HEK293 (cell line): ENCODE data around the gene PDXK.

Experiments used
- CTCF ChIA-PET: fragments of 350-600 bp; formaldehyde crosslinking; extraction: SDS; loops from one replicate; lab custom pipeline; 2021; ENCODE audit warnings: antibody characterized with exemption; lab: Yijun Ruan, JAX
- POLR2A ChIA-PET: fragments of 300-600 bp; formaldehyde crosslinking; extraction: SDS; loops from one replicate; lab custom pipeline; 2020; ENCODE audit warnings: antibody characterized with exemption, inconsistent platforms; lab: Yijun Ruan, JAX
- H3K27ac ChIP-seq: fragments of 200-500 bp; sonication (Bioruptor generic); 2 replicates; pipeline ENCODE4 v1.5.1; 2014; ENCODE audit warnings: low read depth, low read length, control low read depth, inconsistent platforms; ENCODE audit errors: extremely low read depth
- H3K36me3 ChIP-seq, 2 experiments: fragments of 200-500 bp in 1 of 2; sonication (Bioruptor generic) in 1 of 2; 1 replicate in 1 of 2; 2 replicates in 1 of 2; pipeline ENCODE4 v1.5.1; 2014 to 2017; ENCODE audit warnings: inconsistent platforms in 2 of 2, low read length in 2 of 2; ENCODE audit not compliant: control insufficient read depth in 2 of 2, insufficient read depth in 1 of 2
- H3K4me1 ChIP-seq: fragments of 200-500 bp; sonication (Bioruptor generic); 2 replicates; pipeline ENCODE4 v1.5.1; 2014; ENCODE audit warnings: mild to moderate bottlenecking, low read length, inconsistent platforms; ENCODE audit not compliant: control insufficient read depth, insufficient read depth
- H3K4me3 ChIP-seq: 2 replicates; pipeline ENCODE4 v1.5.1; 2011; ENCODE audit warnings: low read depth, mild to moderate bottlenecking, control low read depth, low read length, moderate library complexity
- H3K9me3 ChIP-seq: fragments of 200-500 bp; sonication (Bioruptor generic); 2 replicates; pipeline ENCODE4 v1.5.1; 2014; ENCODE audit warnings: low read depth, low read length, inconsistent platforms; ENCODE audit not compliant: control insufficient read depth, insufficient read depth
- GFI1B ChIP-seq: fragments of 450-650 bp; formaldehyde crosslinking; IDR thresholded peaks from 2 replicates; pipeline ENCODE4 v1.5.1; 2016; ENCODE audit warnings: missing biosample characterization, missing genetic modification characterization
- KLF7 ChIP-seq: fragments of 450-650 bp; formaldehyde crosslinking; IDR thresholded peaks from 2 replicates; pipeline ENCODE4 v1.5.1; 2016; ENCODE audit warnings: missing biosample characterization, missing genetic modification characterization, borderline replicate concordance
- MEIS1 ChIP-seq: sonication (generic); formaldehyde crosslinking; IDR thresholded peaks from 2 replicates; pipeline ENCODE4 v1.8.1; 2022; ENCODE audit warnings: missing genetic modification reagents, mild to moderate bottlenecking, borderline replicate concordance
- RBAK ChIP-seq: fragments of 450-650 bp; formaldehyde crosslinking; IDR thresholded peaks from 2 replicates; pipeline ENCODE4 v1.5.1; 2016; ENCODE audit warnings: missing biosample characterization, missing genetic modification characterization
- ZBTB20 ChIP-seq: fragments of 450-650 bp; formaldehyde crosslinking; IDR thresholded peaks from 2 replicates; pipeline ENCODE4 v1.5.1; 2016; ENCODE audit warnings: missing biosample characterization, missing genetic modification characterization
- ZIC2 ChIP-seq: fragments of 450-650 bp; formaldehyde crosslinking; IDR thresholded peaks from 2 replicates; pipeline ENCODE4 v1.5.1; 2016; ENCODE audit warnings: missing biosample characterization, missing genetic modification characterization
- ZNF10 ChIP-seq: fragments of 450-650 bp; formaldehyde crosslinking; IDR thresholded peaks from 2 replicates; pipeline ENCODE4 v1.5.1; 2017; ENCODE audit warnings: missing biosample characterization, missing genetic modification characterization
- ZNF133 ChIP-seq: fragments of 450-650 bp; formaldehyde crosslinking; IDR thresholded peaks from 2 replicates; pipeline ENCODE4 v1.5.1; 2016; ENCODE audit warnings: missing biosample characterization, missing genetic modification characterization
- ZNF394 ChIP-seq: fragments of 450-650 bp; formaldehyde crosslinking; IDR thresholded peaks from 2 replicates; pipeline ENCODE4 v1.5.1; 2016; ENCODE audit warnings: missing biosample characterization, missing genetic modification characterization, mild to moderate bottlenecking, moderate library complexity, borderline replicate concordance
- ZNF626 ChIP-seq: fragments of 450-650 bp; sonication (Bioruptor Pico); formaldehyde crosslinking; IDR thresholded peaks from 2 replicates; pipeline ENCODE4 v1.5.1; 2018; ENCODE audit warnings: missing biosample characterization, missing genetic modification characterization, inconsistent platforms
- ZNF670 ChIP-seq: fragments of 450-650 bp; formaldehyde crosslinking; IDR thresholded peaks from 2 replicates; pipeline ENCODE4 v1.5.1; 2016; ENCODE audit warnings: missing biosample characterization, missing genetic modification characterization, low read depth
- ZNF76 ChIP-seq: fragments of 450-650 bp; formaldehyde crosslinking; IDR thresholded peaks from 2 replicates; pipeline ENCODE4; 2016; ENCODE audit warnings: low read depth, missing biosample characterization, missing genetic modification characterization, borderline replicate concordance
- ZNF791 ChIP-seq: fragments of 450-650 bp; formaldehyde crosslinking; IDR thresholded peaks from 2 replicates; pipeline ENCODE4 v1.5.1; 2016; ENCODE audit warnings: missing biosample characterization, missing genetic modification characterization
- ZSCAN16 ChIP-seq: fragments of 450-650 bp; formaldehyde crosslinking; IDR thresholded peaks from 2 replicates; pipeline ENCODE4 v1.5.1; 2016; ENCODE audit warnings: missing biosample characterization, missing genetic modification characterization
- TF ChIP-seq, protein P1 (sequence below): fragments of 450-650 bp; IDR thresholded peaks from 2 replicates; pipeline ENCODE4 v1.5.1; 2018; ENCODE audit warnings: missing biosample characterization, missing genetic modification characterization
- TF ChIP-seq, protein P2 (sequence below): fragments of 450-650 bp; formaldehyde crosslinking; IDR thresholded peaks from 2 replicates; pipeline ENCODE4 v1.5.1; 2016; ENCODE audit warnings: missing biosample characterization, missing genetic modification characterization
- TF ChIP-seq, protein P3 (sequence below): fragments of 450-650 bp; formaldehyde crosslinking; IDR thresholded peaks from 2 replicates; pipeline ENCODE4 v1.5.1; 2016; ENCODE audit warnings: missing biosample characterization, missing genetic modification characterization, borderline replicate concordance
- TF ChIP-seq, protein P4 (sequence below): fragments of 450-650 bp; formaldehyde crosslinking; IDR thresholded peaks from 2 replicates; pipeline ENCODE4 v1.5.1; 2016; ENCODE audit warnings: missing biosample characterization, missing genetic modification characterization
- TF ChIP-seq, protein P5 (sequence below): fragments of 450-650 bp; formaldehyde crosslinking; IDR thresholded peaks from 2 replicates; pipeline ENCODE4 v1.5.1; 2016; ENCODE audit warnings: missing biosample characterization, missing genetic modification characterization

The PDXK gene

DNA sequence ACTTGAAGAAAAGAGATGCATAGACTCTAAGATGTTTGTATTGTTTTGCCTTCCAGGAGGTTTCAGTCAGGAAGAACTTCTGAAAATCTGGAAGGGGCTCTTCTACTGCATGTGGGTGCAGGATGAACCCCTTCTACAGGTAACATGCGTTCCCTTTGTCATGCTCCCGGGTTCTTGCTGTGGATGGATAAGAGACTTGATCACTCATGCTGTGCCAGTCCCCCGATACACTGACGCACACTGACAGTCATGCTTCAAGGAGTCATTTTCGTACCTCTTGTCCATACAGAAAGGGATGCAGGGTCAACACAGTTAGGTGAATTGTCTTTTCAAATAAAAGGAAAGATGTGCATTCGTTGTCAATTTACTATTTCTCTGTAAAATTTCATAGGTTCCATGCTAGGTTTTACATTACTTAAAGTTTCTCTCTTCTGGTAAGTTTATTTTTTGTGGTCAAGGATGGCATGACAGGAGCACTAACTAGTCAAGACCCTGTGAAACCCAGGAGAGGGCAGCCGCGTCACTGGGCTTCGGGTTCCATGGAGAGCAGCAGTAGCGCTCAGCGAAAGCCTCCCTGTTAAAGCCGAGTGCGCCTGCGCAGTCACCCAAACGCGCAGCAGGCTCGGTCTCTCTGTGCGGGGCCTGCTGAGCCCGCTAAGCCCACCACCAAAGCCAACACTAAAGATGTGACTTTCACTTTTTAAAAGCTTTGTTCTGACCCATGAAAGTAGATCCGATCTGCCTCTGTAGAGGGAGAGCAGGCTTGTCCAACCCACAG is 48.9 kb upstream of the PDXK start (continued):
- TF ChIP-seq, protein P1, sequence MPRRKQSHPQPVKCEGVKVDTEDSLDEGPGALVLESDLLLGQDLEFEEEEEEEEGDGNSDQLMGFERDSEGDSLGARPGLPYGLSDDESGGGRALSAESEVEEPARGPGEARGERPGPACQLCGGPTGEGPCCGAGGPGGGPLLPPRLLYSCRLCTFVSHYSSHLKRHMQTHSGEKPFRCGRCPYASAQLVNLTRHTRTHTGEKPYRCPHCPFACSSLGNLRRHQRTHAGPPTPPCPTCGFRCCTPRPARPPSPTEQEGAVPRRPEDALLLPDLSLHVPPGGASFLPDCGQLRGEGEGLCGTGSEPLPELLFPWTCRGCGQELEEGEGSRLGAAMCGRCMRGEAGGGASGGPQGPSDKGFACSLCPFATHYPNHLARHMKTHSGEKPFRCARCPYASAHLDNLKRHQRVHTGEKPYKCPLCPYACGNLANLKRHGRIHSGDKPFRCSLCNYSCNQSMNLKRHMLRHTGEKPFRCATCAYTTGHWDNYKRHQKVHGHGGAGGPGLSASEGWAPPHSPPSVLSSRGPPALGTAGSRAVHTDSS (tag by site-specific recombination) = no peak
- TF ChIP-seq, protein P2, sequence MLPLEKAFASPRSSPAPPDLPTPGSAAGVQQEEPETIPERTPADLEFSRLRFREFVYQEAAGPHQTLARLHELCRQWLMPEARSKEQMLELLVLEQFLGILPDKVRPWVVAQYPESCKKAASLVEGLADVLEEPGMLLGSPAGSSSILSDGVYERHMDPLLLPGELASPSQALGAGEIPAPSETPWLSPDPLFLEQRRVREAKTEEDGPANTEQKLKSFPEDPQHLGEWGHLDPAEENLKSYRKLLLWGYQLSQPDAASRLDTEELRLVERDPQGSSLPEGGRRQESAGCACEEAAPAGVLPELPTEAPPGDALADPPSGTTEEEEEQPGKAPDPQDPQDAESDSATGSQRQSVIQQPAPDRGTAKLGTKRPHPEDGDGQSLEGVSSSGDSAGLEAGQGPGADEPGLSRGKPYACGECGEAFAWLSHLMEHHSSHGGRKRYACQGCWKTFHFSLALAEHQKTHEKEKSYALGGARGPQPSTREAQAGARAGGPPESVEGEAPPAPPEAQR = no peak
- TF ChIP-seq, protein P3, sequence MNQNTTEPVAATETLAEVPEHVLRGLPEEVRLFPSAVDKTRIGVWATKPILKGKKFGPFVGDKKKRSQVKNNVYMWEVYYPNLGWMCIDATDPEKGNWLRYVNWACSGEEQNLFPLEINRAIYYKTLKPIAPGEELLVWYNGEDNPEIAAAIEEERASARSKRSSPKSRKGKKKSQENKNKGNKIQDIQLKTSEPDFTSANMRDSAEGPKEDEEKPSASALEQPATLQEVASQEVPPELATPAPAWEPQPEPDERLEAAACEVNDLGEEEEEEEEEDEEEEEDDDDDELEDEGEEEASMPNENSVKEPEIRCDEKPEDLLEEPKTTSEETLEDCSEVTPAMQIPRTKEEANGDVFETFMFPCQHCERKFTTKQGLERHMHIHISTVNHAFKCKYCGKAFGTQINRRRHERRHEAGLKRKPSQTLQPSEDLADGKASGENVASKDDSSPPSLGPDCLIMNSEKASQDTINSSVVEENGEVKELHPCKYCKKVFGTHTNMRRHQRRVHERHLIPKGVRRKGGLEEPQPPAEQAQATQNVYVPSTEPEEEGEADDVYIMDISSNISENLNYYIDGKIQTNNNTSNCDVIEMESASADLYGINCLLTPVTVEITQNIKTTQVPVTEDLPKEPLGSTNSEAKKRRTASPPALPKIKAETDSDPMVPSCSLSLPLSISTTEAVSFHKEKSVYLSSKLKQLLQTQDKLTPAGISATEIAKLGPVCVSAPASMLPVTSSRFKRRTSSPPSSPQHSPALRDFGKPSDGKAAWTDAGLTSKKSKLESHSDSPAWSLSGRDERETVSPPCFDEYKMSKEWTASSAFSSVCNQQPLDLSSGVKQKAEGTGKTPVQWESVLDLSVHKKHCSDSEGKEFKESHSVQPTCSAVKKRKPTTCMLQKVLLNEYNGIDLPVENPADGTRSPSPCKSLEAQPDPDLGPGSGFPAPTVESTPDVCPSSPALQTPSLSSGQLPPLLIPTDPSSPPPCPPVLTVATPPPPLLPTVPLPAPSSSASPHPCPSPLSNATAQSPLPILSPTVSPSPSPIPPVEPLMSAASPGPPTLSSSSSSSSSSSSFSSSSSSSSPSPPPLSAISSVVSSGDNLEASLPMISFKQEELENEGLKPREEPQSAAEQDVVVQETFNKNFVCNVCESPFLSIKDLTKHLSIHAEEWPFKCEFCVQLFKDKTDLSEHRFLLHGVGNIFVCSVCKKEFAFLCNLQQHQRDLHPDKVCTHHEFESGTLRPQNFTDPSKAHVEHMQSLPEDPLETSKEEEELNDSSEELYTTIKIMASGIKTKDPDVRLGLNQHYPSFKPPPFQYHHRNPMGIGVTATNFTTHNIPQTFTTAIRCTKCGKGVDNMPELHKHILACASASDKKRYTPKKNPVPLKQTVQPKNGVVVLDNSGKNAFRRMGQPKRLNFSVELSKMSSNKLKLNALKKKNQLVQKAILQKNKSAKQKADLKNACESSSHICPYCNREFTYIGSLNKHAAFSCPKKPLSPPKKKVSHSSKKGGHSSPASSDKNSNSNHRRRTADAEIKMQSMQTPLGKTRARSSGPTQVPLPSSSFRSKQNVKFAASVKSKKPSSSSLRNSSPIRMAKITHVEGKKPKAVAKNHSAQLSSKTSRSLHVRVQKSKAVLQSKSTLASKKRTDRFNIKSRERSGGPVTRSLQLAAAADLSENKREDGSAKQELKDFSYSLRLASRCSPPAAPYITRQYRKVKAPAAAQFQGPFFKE (tag by site-specific recombination) = no peak
- no peak for TF ChIP-seq ZNF626
- no peak for TF ChIP-seq ZSCAN16 (tag by site-specific recombination)
- TF ChIP-seq ZNF76 = no peak
- TF ChIP-seq GFI1B (tag by site-specific recombination) = no peak
- TF ChIP-seq, all 188 proteins: peak for 0

DNA sequence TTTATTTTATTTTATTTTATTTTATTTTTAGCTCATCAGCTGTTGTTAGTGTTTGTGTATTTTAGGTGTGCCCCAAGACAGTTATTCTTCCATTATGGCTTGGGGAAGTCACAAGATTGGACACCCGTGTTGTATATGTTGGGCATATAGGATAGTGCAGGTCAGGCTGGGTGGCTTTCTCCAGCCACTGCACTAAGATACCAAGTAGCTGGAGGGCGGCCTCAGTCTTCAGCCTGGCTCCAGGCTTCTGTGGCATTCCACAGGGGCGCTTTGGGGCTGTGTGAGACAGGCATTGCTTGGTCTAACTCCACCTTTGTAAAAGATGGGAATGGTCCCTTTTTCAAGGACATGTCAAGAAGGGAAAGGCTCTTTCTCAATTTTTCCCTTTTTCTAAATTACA is 43.1 kb upstream of the PDXK start:
- CTCF ChIA-PET = interaction anchor here (0.7 to 1.4 kb wide), 5 partner anchors 17 to 297 kb away, joined by 3 to 4 read pairs (median 3); no protein-coding TSS in a partner anchor
- no peak overlapping the region for H3K4me3 ChIP-seq
- no peak overlapping the region for H3K27ac ChIP-seq
- H3K4me1 ChIP-seq = no peaks in the 10 kb centered on the region
- no peaks in the 10 kb centered on the region for H3K9me3 ChIP-seq
- POLR2A ChIA-PET = no interaction called here
- peaks cover 81 to 89% of the 10 kb centered on the region in 2 experiments for H3K36me3 ChIP-seq
- TF ChIP-seq ZIC2 (tag by site-specific recombination) (no peak), RBAK (tag by site-specific recombination) (no peak), ZNF10 (tag by site-specific recombination) (no peak), MEIS1 (CRISPR knock-in tag) (no peak), ZNF791 (tag by site-specific recombination) (no peak)
- TF ChIP-seq, all 188 proteins: peak for 0

DNA sequence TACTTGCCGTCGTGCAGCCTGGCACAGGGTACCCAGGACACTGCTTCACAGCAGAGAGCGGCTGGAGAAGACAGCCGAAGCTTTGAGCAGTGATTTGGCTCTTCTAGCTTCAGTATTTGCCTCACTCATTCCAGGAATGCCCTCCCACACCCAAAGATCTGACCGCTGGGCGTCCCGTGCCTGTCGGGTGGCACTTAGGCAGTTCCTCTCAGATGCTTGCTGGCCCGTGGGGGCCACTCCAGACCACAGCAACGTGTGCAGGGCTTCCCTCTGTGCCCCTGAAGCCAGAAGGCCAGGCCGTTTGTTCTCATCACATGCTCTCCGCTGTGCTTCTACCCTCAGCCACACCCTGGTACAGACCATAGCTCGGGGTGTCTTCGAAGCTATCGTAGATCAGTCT is 42.5 kb upstream of the PDXK start:
- Histone ChIP-seq H3K36me3 (peaks cover 81 to 87% of the 10 kb centered on the region in 2 experiments), H3K27ac (no peak overlapping the region), H3K4me3 (no peak overlapping the region), H3K9me3 (no peaks in the 10 kb centered on the region), H3K4me1 (no peaks in the 10 kb centered on the region)
- ChIA-PET CTCF (interaction anchor here (0.7 to 1.3 kb wide), 4 partner anchors 16 to 296 kb away, joined by 3 to 4 read pairs (median 4); no protein-coding TSS in a partner anchor), POLR2A (interaction anchor here (0.9 kb wide), 1 partner anchor 52 kb away, joined by 3 read pairs; no protein-coding TSS in a partner anchor)
- TF ChIP-seq ZNF394 (tag by site-specific recombination) (no peak), ZNF670 (tag by site-specific recombination) (no peak), KLF7 (tag by site-specific recombination) (no peak), ZNF133 (tag by site-specific recombination) (no peak), ZBTB20 (tag by site-specific recombination) (no peak)
- TF ChIP-seq, protein P4, sequence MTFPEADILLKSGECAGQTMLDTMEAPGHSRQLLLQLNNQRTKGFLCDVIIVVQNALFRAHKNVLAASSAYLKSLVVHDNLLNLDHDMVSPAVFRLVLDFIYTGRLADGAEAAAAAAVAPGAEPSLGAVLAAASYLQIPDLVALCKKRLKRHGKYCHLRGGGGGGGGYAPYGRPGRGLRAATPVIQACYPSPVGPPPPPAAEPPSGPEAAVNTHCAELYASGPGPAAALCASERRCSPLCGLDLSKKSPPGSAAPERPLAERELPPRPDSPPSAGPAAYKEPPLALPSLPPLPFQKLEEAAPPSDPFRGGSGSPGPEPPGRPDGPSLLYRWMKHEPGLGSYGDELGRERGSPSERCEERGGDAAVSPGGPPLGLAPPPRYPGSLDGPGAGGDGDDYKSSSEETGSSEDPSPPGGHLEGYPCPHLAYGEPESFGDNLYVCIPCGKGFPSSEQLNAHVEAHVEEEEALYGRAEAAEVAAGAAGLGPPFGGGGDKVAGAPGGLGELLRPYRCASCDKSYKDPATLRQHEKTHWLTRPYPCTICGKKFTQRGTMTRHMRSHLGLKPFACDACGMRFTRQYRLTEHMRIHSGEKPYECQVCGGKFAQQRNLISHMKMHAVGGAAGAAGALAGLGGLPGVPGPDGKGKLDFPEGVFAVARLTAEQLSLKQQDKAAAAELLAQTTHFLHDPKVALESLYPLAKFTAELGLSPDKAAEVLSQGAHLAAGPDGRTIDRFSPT = no peak
- TF ChIP-seq, protein P5, sequence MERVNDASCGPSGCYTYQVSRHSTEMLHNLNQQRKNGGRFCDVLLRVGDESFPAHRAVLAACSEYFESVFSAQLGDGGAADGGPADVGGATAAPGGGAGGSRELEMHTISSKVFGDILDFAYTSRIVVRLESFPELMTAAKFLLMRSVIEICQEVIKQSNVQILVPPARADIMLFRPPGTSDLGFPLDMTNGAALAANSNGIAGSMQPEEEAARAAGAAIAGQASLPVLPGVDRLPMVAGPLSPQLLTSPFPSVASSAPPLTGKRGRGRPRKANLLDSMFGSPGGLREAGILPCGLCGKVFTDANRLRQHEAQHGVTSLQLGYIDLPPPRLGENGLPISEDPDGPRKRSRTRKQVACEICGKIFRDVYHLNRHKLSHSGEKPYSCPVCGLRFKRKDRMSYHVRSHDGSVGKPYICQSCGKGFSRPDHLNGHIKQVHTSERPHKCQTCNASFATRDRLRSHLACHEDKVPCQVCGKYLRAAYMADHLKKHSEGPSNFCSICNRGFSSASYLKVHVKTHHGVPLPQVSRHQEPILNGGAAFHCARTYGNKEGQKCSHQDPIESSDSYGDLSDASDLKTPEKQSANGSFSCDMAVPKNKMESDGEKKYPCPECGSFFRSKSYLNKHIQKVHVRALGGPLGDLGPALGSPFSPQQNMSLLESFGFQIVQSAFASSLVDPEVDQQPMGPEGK (tag by site-specific recombination) = no peak
